Duodenal mucosa (tissue), 2 donors: ENCODE data around the gene GMDS.

Source experiments
- H3K27ac ChIP-seq: one replicate; pipeline ENCODE4 v1.7.0; 2013; ENCODE audit warnings: low read depth, low read length
- H3K27me3 ChIP-seq, 2 donors: one replicate each; pipeline ENCODE4 v1.7.0; 2013; ENCODE audit warnings: low read length in 2 of 2, control low read depth in 1 of 2; ENCODE audit not compliant: insufficient read depth in 2 of 2, control insufficient read depth in 1 of 2
- H3K36me3 ChIP-seq, 2 donors: one replicate each; pipeline ENCODE4 v1.7.0; 2013; ENCODE audit warnings: low read length in 2 of 2, control low read depth in 1 of 2; ENCODE audit not compliant: insufficient read depth in 2 of 2, control insufficient read depth in 1 of 2
- H3K4me1 ChIP-seq, 2 donors: one replicate each; pipeline ENCODE4 v1.7.0; 2013; ENCODE audit warnings: low read length in 2 of 2, control low read depth in 1 of 2; ENCODE audit not compliant: insufficient read depth in 2 of 2, control insufficient read depth in 1 of 2
- H3K4me3 ChIP-seq, 2 donors: one replicate each; pipeline ENCODE4 v1.7.0; 2013; ENCODE audit warnings: low read length in 2 of 2, low read depth in 1 of 2
- H3K9ac ChIP-seq, 2 donors: one replicate each; pipeline ENCODE4 v1.7.0; 2013; ENCODE audit warnings: low read length in 2 of 2, low read depth in 1 of 2
- H3K9me3 ChIP-seq, 2 donors: one replicate each; pipeline ENCODE4 v1.7.0; 2013; ENCODE audit warnings: low read length in 2 of 2, control low read depth in 1 of 2; ENCODE audit not compliant: control insufficient read depth in 1 of 2

GMDS gene

DNA sequence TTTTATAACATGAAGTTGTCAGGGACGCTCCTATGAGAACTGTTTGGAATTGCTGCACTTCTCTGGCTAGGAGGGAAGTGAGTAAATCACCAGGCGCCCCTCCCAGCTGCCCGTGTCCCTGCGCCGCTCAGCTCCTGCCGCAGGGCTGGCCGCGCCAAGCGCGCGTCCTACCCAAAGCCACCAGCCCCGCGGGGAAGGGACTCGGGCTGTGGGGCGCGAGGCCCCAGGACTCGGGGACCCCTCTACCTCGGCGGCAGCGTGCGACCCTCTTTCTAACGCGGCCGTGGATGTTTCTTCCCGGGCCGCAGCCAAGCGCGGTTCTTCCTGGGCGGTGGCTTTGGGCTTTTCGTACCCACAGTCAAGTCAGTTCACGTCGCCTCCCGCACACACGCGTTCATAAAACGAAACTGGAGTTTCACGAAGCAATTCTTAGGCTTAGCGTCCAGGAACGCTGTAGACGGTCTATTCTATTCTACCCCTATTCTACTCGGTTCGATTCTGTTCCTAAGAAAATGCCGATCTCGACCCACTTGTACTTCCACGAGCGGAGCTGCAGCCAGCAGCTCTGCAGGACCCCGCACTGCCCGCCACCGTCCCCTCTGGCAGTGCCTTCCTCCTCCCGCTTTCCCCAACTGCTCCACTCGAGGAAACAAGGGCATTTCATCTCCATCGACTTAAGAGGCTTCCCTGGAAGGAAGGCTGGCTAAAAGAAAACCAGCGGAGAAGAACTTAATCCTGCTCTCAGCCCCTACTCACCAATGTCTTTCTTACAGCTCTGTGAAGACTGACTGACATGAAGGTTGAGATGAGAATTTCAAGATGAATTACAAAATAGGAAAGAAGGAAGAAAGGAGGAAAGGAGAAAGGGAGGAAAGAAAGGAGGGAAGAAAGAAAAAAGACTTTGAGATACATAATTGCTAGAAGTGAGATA is 620.3 kb downstream of the GMDS start:
- Histone ChIP-seq H3K9me3 (no peaks in the 10 kb centered on the region), H3K4me3 (peak overlapping the region; percentile 70 to 71), H3K27ac (no peak overlapping the region), H3K36me3 (peaks cover 6 to 9% of the 10 kb centered on the region in 2 donors), H3K27me3 (peaks cover 18 to 20% of the 10 kb centered on the region in 2 donors), H3K9ac (peak overlapping the region; percentile 22 to 55), H3K4me1 (peaks cover 5 to 8% of the 10 kb centered on the region in 2 donors)

DNA sequence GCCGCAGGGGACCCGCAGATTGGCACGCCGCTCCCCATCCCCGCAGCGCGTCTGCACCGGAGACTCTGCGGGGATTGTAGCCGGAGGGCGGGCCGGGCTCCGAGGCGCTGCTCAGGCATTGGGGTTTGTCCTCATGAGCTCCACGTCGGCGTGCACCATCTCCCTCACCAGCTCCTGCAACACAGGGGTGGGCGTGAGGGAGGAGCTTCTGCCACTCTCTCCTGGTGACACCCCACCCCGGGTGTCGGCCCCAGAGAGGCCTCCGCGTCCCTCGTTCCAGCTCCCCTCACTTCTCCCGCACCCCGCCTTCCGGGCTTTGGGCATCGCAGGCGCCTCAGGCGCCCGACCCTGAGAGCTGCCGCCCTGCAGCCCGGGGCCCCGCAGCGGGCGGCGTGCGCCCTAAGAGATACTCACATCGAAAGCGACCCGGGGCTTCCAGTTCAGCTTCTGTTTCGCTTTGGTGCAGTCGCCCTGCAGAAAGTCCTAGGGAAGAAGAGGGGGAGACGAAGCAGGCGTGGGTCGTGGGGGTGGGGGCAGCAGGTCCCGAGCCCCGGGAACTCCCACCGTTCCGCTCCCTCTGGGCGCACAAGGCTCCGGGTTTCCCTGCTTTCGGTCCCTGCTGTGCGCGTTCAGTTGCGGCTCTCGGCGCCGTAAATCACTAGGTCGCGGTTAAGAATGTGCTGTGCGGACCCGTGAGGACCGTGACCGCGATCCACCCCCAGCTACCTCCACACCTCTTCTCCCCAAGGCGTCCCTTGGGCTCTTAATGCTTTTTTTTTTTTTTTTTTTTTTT is 621.2 kb downstream of the GMDS start:
- Histone ChIP-seq H3K4me1 (peaks cover 5 to 8% of the 10 kb centered on the region in 2 donors), H3K27ac (no peak overlapping the region), H3K9ac (no peak overlapping the region), H3K9me3 (no peaks in the 10 kb centered on the region), H3K27me3 (peaks cover 20% of the 10 kb centered on the region in 2 donors), H3K36me3 (peaks cover 6 to 9% of the 10 kb centered on the region in 2 donors), H3K4me3 (peak overlapping the region; percentile 9 to 71)

DNA sequence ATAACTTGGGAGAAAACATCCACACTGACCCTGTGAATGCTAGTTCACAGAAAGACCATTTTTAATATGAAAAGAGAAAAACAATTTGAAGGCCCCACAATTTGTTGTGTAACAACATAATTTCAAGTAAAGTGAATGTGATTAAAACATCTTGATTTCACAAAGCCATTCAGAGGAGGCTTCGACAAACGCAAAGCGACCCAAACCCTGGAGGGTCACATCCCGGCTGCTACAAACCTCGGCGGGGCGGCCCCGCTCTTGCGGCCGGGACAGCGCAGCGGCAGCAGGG is 621.7 kb downstream of the GMDS start:
- Histone ChIP-seq H3K9ac (no peak overlapping the region), H3K27me3 (peaks cover 17 to 20% of the 10 kb centered on the region in 2 donors), H3K36me3 (peaks cover 6 to 9% of the 10 kb centered on the region in 2 donors), H3K27ac (no peak overlapping the region), H3K4me1 (peaks cover 5 to 8% of the 10 kb centered on the region in 2 donors), H3K9me3 (no peaks in the 10 kb centered on the region), H3K4me3 (no peak overlapping the region)

DNA sequence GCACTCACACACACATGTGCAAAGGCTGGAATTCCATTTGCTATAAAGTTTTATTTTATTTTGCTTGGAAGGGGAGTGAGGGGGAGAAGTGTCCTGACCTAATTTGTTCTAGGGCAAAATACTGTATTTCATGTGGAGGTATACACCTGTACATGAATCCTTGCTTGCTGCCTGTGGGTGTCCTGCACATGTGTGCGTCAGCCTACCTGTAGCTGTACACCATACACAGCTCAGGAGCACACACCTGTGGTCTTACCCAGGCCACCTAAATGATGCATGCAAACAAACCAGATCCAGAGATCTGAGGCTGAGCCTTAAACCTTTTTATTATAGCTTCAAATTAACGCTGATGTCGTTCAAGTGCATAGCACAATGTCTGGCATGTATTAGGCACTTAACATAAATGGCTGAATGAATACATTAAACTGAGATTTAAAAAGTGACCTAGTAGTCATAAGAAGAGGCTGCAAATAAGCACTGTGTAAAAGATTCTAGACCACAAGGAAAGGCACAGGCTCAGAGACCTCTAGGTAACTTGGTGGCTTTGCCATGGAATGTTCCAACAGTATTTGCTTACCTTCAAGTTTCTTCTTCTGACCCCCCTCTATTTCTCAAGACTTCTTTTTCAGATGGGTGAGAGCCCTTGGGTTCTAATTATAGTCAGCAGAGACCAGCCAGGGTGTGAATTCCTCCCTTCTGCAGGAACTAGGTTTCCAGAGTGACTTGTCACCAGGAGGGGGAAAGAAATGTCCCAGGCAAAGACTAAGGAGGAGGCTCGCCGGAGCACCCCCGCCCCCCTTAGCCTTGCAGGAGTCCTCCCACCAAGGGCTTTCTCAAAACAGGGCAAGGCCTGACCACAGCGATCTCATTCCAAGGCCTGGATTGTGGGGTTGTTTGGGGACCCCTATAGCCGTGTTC is 622.3 kb downstream of the GMDS start:
- H3K27me3 ChIP-seq, result peaks cover 17 to 23% of the 10 kb centered on the region in 2 donors
- no peaks in the 10 kb centered on the region for H3K9me3 ChIP-seq
- H3K36me3 ChIP-seq, result peaks cover 6 to 9% of the 10 kb centered on the region in 2 donors
- no peak overlapping the region for H3K27ac ChIP-seq
- peaks cover 5 to 8% of the 10 kb centered on the region in 2 donors for H3K4me1 ChIP-seq
- no peak overlapping the region for H3K4me3 ChIP-seq
- no peak overlapping the region for H3K9ac ChIP-seq

DNA sequence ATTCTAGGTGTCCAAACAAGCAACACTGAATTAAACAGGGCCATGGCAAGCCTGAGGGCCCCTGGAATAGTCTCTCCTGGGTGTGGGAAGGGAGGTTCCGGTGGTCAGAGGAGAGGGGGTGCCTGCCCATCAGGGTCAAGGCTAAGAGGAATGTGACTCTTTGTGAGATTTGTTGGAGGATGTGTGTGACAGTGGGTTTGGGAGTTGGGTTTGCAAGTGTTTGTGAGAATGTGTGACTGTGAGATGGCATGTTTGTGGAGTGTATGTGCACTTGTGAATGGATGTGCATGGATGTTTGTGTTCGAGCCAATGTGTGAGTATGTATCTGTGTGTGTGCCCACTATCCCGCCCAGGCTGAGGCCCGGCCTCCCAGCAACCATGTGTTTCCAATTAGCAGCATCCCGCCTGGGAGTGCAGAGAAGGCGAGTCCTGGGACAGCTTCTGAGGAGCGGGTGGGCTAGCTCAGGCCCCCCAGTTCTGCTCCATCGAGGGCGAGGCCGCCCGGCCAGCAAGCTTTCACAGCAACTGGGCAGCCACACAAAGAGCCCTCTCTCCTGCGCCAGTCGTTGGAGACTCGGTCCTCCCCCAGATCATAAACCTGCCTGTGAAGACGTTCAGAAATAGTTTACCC is 623.1 kb downstream of the GMDS start:
- Histone ChIP-seq H3K4me3 (no peak overlapping the region), H3K9ac (no peak overlapping the region), H3K4me1 (peaks cover 5 to 8% of the 10 kb centered on the region in 2 donors), H3K9me3 (no peaks in the 10 kb centered on the region), H3K27me3 (peaks cover 17 to 29% of the 10 kb centered on the region in 2 donors), H3K27ac (no peak overlapping the region), H3K36me3 (peaks cover 6 to 9% of the 10 kb centered on the region in 2 donors)

DNA sequence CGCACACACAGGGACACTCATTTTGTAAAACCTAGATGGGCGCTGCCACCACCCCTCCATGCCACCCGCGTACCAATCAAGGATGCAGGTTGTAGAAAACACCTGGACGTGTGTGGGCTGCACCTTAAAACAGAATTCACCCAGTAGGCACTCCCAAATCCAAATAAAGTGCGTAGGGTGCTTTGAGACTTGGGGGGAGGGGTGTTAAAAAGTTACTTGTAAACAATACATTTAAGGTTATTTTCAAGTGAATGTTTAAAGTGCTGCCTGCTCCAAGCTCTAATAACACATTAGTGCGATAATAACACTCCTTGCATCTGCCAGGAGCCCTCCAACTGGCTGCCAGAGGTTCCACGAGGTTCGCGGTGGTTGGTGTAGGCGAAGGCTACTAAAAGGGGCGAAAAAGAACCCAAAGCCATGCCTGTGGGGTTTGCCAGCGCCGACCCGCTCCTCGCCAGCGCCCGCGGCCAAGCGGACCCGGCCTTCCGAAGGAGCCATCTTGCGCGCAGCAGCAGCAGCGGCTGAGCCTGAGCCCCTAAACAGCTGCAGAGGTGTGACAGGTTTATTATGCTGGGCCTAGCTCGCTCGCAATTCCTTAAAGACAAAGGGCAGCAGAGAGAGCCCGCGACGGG is 624.2 kb downstream of the GMDS start:
- Histone ChIP-seq H3K27me3 (peaks cover 20 to 35% of the 10 kb centered on the region in 2 donors), H3K27ac (no peak overlapping the region)

DNA sequence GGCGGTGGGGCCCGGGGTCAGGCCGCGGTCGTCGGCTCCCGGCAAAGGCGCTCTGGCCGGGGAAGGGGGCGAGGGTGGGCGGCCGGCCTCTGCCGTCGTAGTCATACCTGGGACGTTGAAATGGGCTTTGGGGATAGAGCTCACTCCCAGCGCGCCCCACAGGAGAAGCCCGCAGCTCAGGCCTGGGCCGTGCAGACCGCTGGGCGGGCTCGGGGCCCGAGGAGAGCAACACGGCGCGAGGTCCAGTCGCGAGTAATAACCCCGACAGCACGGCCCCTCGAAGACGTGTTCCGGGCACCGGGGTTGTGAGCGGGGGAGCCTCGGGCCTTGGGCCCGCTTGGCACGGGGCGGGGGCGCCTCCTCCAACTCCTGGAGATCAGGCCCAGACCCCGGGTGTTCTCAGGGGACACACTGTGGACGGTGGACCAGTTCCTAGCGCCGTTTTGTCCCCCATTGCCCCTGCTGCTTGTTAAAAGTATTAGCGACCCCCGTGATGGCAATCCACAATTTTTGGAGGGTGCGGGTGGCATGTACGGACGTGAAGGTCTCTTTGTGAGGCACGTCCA is 624.8 kb downstream of the GMDS start:
- Histone ChIP-seq H3K27ac (no peak overlapping the region), H3K36me3 (peaks cover 6 to 9% of the 10 kb centered on the region in 2 donors), H3K4me1 (peaks cover 5% of the 10 kb centered on the region in 2 donors), H3K9ac (no peak overlapping the region), H3K9me3 (no peaks in the 10 kb centered on the region), H3K27me3 (peaks cover 20 to 31% of the 10 kb centered on the region in 2 donors), H3K4me3 (no peak overlapping the region)

More for the DNA sequence above, 624.2 kb downstream of the GMDS start:
- Histone ChIP-seq H3K9ac (no peak overlapping the region), H3K9me3 (no peaks in the 10 kb centered on the region), H3K4me1 (peaks cover 5 to 8% of the 10 kb centered on the region in 2 donors), H3K4me3 (no peak overlapping the region), H3K36me3 (peaks cover 6 to 9% of the 10 kb centered on the region in 2 donors)

DNA sequence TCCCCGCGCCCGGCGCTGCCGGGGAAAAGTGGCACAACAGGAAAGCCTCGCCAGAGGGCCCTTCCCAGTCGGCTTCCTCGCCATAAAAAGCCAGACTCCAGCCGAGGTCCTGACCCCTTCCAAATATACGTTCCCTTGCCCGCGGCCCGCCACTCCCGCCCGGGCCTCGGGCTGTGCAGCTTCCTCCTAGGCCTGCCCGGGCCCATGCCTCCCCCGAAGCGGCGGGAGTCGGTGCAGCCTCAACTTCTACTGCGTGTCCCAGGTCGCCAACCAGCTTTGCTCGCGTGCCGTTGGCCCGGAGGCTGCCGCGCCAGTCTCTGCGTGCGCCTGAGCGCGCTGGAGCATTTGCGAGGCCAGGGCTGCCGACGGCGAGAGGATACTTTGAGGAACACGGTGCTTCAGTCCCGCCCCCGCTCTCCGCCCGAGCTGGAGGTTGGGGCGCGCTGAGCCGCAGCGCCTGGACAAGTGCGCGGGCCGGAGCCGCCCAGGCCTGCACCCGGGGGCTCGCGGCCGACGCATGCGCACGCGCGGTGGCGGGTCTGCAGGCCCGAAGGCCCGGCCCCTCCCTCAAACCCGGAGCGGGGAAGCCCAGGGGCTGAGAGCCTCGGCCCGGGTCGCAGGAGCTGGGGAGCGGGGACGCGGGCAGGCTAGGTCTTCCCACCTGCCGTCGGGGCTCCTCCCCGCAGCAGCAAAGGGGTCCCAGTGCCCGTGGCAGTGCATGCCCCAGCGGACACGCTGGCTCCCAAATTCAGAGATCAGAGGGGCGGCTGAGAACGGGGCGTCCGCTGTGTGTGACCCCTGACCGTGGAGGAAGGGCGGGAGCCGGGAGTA is 625.5 kb downstream of the GMDS start:
- Histone ChIP-seq H3K27ac (no peak overlapping the region), H3K27me3 (peaks cover 22 to 31% of the 10 kb centered on the region in 2 donors)

More for the DNA sequence above, 625.5 kb downstream of the GMDS start:
- no peaks in the 10 kb centered on the region for H3K9me3 ChIP-seq
- no peaks in the 10 kb centered on the region for H3K4me1 ChIP-seq
- H3K4me3 ChIP-seq, result peak overlapping the region in 1 of 2 donors; percentile 21
- H3K9ac ChIP-seq, result no peak overlapping the region
- peaks cover 6 to 9% of the 10 kb centered on the region in 2 donors for H3K36me3 ChIP-seq
